NCI-H187 treated with DMSO at 0.1 percent for 48 hours (cell line): ENCODE data around the gene GLIS1.

ENCODE experiments used
- DNase-seq: peaks from one replicate; lab custom pipeline; 2025; lab: John Stamatoyannopoulos, UW

Gene GLIS1

GRCh38 chr1:53735681-53736080 lies 3.3 kb downstream of the GLIS1 start:
- DNase-seq = no peak

GRCh38 chr1:53735261-53735660 lies 3.7 kb downstream of the GLIS1 start:
- no peak for DNase-seq

DNA sequence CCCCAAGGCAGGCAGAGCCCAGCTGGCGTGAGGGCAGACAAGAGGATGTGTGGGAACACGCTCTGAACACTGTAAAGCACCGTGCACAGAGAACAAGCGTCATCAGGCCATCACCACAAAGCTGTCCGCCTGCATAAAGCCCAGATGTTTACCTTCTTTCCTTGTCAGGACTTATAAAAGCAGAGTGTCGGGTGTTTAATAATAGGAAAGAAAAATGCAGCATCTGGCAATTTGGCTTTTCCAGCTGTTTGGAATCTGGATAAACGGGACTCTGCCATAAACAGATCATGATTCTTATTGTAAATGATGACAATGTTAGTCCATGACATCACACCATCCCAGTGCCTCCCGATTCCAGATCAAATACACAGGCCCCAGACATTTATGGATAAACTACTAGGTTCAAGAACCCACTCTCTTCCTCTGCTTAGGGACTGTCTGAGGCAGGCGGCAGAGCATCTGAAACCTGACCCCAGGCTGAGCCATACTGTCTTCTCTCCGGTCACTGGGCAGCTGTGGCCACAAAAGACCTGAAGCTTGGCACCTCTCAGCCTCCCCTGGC lies 4.2 kb downstream of the GLIS1 start:
- DNase-seq = no peak

GRCh38 chr1:53733975-53734649 lies 4.9 kb downstream of the GLIS1 start:
- DNase-seq = no peak

DNA sequence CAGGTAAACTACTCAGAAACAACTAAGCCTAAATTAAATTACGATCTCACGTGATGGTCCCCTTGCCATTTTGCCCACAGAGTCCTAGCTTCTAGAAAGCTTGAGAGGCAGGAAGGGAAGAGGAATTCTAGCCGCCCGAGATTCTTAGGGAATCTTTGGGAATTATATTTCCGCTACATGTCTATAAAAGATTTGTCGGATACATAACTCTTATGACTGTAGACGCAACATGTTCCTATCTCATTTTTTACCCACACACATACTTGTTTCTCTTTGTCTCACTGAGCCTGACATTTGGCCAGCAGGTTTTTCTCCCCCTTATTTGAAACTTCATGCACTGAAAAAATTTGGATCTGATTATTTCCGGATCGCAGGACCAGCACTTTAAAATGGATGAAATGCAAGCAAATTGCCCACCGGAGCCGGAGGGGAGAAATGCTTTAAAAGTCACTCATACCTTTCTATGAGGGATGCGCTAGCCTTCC lies 5.5 kb downstream of the GLIS1 start:
- no peak for DNase-seq

DNA sequence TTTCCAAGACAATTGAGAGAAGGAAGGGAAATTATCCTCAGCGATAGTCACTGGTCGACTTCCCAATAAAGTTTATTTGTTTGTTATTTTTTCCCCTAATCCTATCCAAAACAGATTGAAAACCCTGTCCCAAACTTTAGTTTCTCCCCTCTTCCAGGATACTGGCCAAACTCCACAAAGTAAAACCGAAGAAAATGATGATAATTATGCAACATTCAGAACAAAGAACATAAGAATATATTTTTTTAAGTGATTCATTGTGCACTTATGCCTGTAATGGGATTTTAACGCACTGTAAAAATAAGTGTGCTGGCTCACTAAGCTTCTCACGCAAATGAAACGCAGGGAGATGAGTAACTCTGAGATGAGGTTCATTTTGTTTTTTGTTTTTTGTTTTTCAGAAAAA lies 6.0 kb downstream of the GLIS1 start:
- DNase-seq = no peak

- DNase-seq = no peak
These were observed 6.6 kb downstream of the GLIS1 start for GRCh38 chr1:53732409-53732808.

GRCh38 chr1:53731779-53732305 lies 7.1 kb downstream of the GLIS1 start:
- no peak for DNase-seq

DNA sequence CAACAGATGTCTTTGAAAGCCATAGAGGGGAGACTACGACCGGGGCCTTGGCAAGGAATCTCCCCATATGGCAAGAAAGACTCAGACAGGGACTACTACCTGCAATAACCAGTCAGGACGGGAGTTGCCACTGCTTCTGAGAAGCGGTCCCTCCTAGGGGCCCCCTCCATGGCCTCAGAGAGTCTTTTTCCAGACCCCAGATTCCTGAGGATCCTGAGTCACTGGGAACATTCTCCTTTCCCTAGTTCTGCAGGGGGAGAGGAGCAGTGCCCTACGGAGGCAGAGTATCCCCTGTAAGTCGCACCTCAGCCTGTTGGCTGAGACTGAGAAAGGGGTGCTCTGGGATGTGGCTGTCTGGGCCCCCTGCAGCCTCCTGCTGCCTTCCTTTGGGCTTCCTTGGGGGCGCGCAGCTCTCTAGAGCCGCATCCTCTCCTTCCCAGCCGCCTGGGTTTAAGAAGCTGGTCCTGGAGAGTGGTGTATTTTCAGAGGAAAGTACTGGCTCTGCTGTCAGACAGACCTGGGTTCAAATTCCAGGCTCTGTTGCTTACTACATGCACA lies 7.8 kb downstream of the GLIS1 start:
- no peak for DNase-seq

GRCh38 chr1:53730224-53730865 lies 8.6 kb downstream of the GLIS1 start:
- no peak for DNase-seq

- DNase-seq = no peak
These were observed 9.3 kb downstream of the GLIS1 start for GRCh38 chr1:53729456-53730223.

DNA sequence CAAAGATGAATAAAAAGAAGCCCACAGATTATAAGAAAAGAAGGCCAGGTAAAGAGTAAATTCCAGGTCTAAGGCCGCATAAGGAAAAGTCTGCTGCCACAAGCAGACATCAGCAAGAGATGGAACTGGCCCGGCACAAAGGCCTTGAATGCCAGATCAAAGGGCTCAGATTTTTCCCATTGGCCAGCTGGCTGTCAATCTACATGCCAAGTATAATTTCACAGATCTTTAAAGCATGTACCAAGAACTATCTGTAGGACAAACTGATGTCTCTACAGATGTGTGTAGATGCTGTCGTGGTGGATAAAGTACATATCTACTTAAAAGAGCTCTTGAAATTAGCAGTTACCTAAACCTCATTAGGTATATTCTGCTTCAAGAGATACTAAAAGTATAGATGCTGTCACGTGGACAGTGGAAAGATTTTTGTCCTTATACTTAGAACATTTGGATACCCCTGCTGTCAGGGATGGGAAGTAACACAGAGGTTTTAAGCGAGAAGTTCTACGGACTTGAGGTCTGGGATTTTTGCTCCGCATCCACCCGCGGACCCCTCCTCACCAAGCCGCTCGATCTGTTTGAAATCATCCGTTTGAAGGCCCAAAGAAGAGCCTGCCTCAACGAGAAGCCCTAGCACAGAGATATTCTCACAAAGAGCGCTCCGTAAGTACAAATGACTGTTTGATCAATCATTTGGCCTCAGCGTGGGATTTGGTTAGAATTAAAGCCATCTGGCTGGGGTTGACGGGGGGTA lies 10.1 kb downstream of the GLIS1 start:
- no peak for DNase-seq

DNA sequence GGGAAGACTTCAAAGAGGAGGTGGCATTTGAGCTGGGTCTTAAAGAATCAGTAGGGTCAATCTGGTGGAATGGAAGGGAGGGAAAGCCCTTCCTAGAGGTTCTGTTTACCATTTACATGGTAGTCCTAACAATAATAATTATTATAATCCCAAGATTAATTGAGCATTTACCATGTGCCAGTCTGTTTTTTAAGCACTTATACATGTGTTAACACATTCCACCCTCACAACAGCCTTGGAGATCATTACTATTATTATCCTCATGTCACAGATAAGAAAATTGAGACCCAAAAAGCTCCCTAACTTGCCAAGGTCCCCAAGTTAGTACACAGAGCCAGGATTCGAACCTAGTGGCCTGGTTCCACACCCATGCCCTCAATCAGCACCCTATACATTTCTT lies 10.8 kb downstream of the GLIS1 start:
- DNase-seq = no peak

GRCh38 chr1:53727461-53728092 lies 11.4 kb downstream of the GLIS1 start:
- no peak for DNase-seq

DNA sequence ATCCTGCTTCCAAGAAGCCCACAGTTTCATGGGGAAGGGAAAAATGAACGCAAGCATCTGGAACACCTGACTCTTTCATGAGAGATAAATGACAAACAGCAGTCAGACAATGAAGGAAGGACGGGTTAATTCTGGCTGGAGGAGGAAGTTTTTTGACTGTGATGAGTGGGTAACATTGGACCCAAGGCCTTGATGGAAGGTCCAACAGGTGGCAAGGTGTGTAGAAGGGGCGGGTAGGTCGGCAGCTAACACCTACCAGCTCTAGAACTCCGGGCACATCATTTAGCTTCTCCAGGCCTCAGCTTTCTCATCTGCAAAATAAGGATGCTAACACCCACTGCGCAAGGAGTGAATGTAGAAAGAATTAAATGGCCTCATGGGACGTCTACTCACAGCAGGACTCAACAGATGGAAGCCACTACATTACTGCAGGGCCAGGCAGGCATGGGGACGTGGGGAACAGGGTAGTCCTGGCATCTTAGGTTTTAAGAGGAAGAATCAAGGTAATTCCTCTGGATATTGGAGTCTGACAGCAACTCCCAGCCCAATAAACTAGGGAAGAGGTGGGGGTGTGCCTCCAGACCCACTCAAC lies 12.9 kb downstream of the GLIS1 start:
- no peak for DNase-seq

DNA sequence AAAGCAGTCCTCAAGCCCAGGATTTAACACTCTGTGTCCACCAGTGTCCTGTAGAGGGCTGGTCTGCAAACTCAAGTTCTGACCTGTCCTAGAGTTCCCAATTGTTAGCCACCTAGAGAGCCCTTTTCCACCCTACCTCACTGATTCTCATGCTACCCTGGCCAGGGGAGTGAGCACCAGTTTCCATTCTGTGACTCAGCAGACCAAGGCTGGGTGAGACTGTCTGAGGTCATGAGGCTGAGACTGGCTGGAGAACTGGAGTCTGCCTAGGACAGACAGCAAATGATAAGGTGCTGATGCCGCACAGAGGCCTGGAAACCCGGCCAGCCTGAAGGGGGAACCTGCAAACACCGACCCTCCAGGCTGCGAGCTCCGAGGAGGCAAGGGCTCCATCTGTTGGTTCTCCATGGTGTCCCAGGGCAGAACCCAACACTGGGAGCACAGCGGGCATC lies 13.7 kb downstream of the GLIS1 start:
- DNase-seq = no peak

GRCh38 chr1:53722025-53722424 lies 16.9 kb downstream of the GLIS1 start:
- no peak for DNase-seq

DNA sequence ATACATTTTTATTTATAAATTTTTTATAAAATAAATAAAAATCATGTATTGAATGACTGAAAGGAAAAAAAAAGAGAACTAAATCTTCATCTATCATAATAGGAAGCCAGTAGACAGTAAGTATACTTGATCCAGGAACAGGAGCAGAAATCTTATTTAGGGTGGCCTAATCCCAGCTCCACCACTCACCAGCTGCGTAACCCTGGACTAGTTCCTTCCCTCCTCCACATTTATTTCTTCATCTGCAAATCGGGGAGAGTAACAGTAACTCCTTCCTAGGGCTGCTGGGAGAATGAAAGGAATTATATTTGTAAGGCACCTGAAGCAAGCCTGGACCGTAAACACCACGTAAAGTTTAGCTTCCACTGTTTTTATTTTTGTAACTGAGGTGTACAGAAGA lies 17.9 kb downstream of the GLIS1 start:
- DNase-seq = no peak

GRCh38 chr1:53719469-53719868 lies 19.5 kb downstream of the GLIS1 start:
- DNase-seq = no peak

GRCh38 chr1:53718443-53718842 lies 20.5 kb downstream of the GLIS1 start:
- no peak for DNase-seq
